ENCODE measurements around the gene PNMT. TPM values are rescaled to one million over a fixed set of nuclear protein-coding genes. Genes with fewer than 3 reads are reported as not detected.

Gene PNMT
- polyA plus RNA-seq, 4 donors: 1.4 to 7.8 (median 4.9) TPM

GRCh38 chr17:39647256-39647655, 21.0 kb upstream of the PNMT start:
- H3K4me3 ChIP-seq (ENCODE audit: low read depth in 1 of 3, low read length in 3 of 3): no peak overlapping the region
- no peak overlapping the region for H3K27ac ChIP-seq (ENCODE audit: low read depth in 1 of 3, low read length in 2 of 3)
- peaks cover 2 to 30% (median 6%) of the 10 kb centered on the region in 3 donors for H3K4me1 ChIP-seq (ENCODE audit: control insufficient read depth in 3 of 3, insufficient read depth in 2 of 3, low read depth in 1 of 3, low read length in 2 of 3)
- H3K9me3 ChIP-seq (ENCODE audit: control insufficient read depth in 2 of 2, insufficient read depth in 1 of 2, low read depth in 1 of 2, low read length in 1 of 2): no peaks in the 10 kb centered on the region
- H3K36me3 ChIP-seq (ENCODE audit: control insufficient read depth in 3 of 3, insufficient read depth in 2 of 3, low read depth in 1 of 3, low read length in 3 of 3): peaks cover 0 to 61% (median 0%) of the 10 kb centered on the region in 3 donors
- FAIRE-seq (no peak), DNase-seq (no peak)
- H3K27me3 ChIP-seq (ENCODE audit: control insufficient read depth in 3 of 3, insufficient read depth in 3 of 3, low read length in 3 of 3): no peaks in the 10 kb centered on the region
- 81 to 88% (median 82%) methylated on average over 5 of the region's 5 CpGs for WGBS, 3 donors

GRCh38 chr17:39648616-39649366, 19.5 kb upstream of the PNMT start:
- 53 to 79% (median 71%) methylated on average over 15 of the region's 15 CpGs for WGBS, 3 donors
- H3K27ac ChIP-seq (ENCODE audit: low read depth in 1 of 3, low read length in 2 of 3): no peak overlapping the region
- no peak for FAIRE-seq

GRCh38 chr17:39650121-39650579, 18.1 kb upstream of the PNMT start:
- 89 to 96% (median 89%) methylated on average over 11 of the region's 11 CpGs for WGBS, 3 donors
- Histone ChIP-seq H3K4me3 (ENCODE audit: low read depth in 1 of 3, low read length in 3 of 3) (no peak overlapping the region), H3K4me1 (ENCODE audit: control insufficient read depth in 3 of 3, insufficient read depth in 2 of 3, low read depth in 1 of 3, low read length in 2 of 3) (peaks cover 2 to 39% (median 4%) of the 10 kb centered on the region in 3 donors), H3K36me3 (ENCODE audit: control insufficient read depth in 3 of 3, insufficient read depth in 2 of 3, low read depth in 1 of 3, low read length in 3 of 3) (peaks cover 0 to 57% (median 0%) of the 10 kb centered on the region in 3 donors), H3K9me3 (ENCODE audit: control insufficient read depth in 2 of 2, insufficient read depth in 1 of 2, low read depth in 1 of 2, low read length in 1 of 2) (no peaks in the 10 kb centered on the region), H3K27ac (ENCODE audit: low read depth in 1 of 3, low read length in 2 of 3) (no peak overlapping the region), H3K27me3 (ENCODE audit: control insufficient read depth in 3 of 3, insufficient read depth in 3 of 3, low read length in 3 of 3) (no peaks in the 10 kb centered on the region)
- FAIRE-seq (no peak), DNase-seq (no peak)

More at GRCh38 chr17:39648616-39649366, 19.5 kb upstream of the PNMT start:
- Histone ChIP-seq H3K4me3 (ENCODE audit: low read depth in 1 of 3, low read length in 3 of 3) (no peak overlapping the region), H3K27me3 (ENCODE audit: control insufficient read depth in 3 of 3, insufficient read depth in 3 of 3, low read length in 3 of 3) (no peaks in the 10 kb centered on the region), H3K9me3 (ENCODE audit: control insufficient read depth in 2 of 2, insufficient read depth in 1 of 2, low read depth in 1 of 2, low read length in 1 of 2) (no peaks in the 10 kb centered on the region), H3K36me3 (ENCODE audit: control insufficient read depth in 3 of 3, insufficient read depth in 2 of 3, low read depth in 1 of 3, low read length in 3 of 3) (peaks cover 0 to 54% (median 0%) of the 10 kb centered on the region in 3 donors), H3K4me1 (ENCODE audit: control insufficient read depth in 3 of 3, insufficient read depth in 2 of 3, low read depth in 1 of 3, low read length in 2 of 3) (peaks cover 2 to 42% (median 4%) of the 10 kb centered on the region in 3 donors)
- peak in 1 of 2 donors; percentile 35 for DNase-seq

- peak; percentile 59 to 64 for DNase-seq
- 23 to 48% (median 39%) methylated on average over 8 of the region's 8 CpGs for WGBS, 3 donors
Observed at GRCh38 chr17:39651923-39652586, 16.2 kb upstream of the PNMT start.

GRCh38 chr17:39652587-39653315, 15.5 kb upstream of the PNMT start:
- no peak overlapping the region for H3K4me3 ChIP-seq (ENCODE audit: low read depth in 1 of 3, low read length in 3 of 3)
- 22 to 47% (median 40%) methylated on average over 7 of the region's 7 CpGs for WGBS, 3 donors
- FAIRE-seq: no peak
- H3K36me3 ChIP-seq (ENCODE audit: control insufficient read depth in 3 of 3, insufficient read depth in 2 of 3, low read depth in 1 of 3, low read length in 3 of 3): peaks cover 0 to 64% (median 6%) of the 10 kb centered on the region in 3 donors
- no peaks in the 10 kb centered on the region for H3K9me3 ChIP-seq (ENCODE audit: control insufficient read depth in 2 of 2, insufficient read depth in 1 of 2, low read depth in 1 of 2, low read length in 1 of 2)
- peak overlapping the region in 2 of 3 donors; percentile 49 to 75 for H3K27ac ChIP-seq (ENCODE audit: low read depth in 1 of 3, low read length in 2 of 3)
- no peaks in the 10 kb centered on the region for H3K27me3 ChIP-seq (ENCODE audit: control insufficient read depth in 3 of 3, insufficient read depth in 3 of 3, low read length in 3 of 3)
- DNase-seq: peak in 1 of 2 donors; percentile 51
- H3K4me1 ChIP-seq (ENCODE audit: control insufficient read depth in 3 of 3, insufficient read depth in 2 of 3, low read depth in 1 of 3, low read length in 2 of 3): peaks cover 2 to 35% (median 4%) of the 10 kb centered on the region in 3 donors

More at GRCh38 chr17:39651923-39652586, 16.2 kb upstream of the PNMT start:
- H3K4me3 ChIP-seq (ENCODE audit: low read depth in 1 of 3, low read length in 3 of 3): no peak overlapping the region
- FAIRE-seq: no peak
- peaks cover 0 to 62% (median 5%) of the 10 kb centered on the region in 3 donors for H3K36me3 ChIP-seq (ENCODE audit: control insufficient read depth in 3 of 3, insufficient read depth in 2 of 3, low read depth in 1 of 3, low read length in 3 of 3)
- H3K4me1 ChIP-seq (ENCODE audit: control insufficient read depth in 3 of 3, insufficient read depth in 2 of 3, low read depth in 1 of 3, low read length in 2 of 3): peaks cover 2 to 35% (median 4%) of the 10 kb centered on the region in 3 donors
- peak overlapping the region in 2 of 3 donors; percentile 49 to 75 for H3K27ac ChIP-seq (ENCODE audit: low read depth in 1 of 3, low read length in 2 of 3)
- H3K9me3 ChIP-seq (ENCODE audit: control insufficient read depth in 2 of 2, insufficient read depth in 1 of 2, low read depth in 1 of 2, low read length in 1 of 2): no peaks in the 10 kb centered on the region
- no peaks in the 10 kb centered on the region for H3K27me3 ChIP-seq (ENCODE audit: control insufficient read depth in 3 of 3, insufficient read depth in 3 of 3, low read length in 3 of 3)

GRCh38 chr17:39653316-39653661, 15.0 kb upstream of the PNMT start:
- Histone ChIP-seq H3K4me1 (ENCODE audit: control insufficient read depth in 3 of 3, insufficient read depth in 2 of 3, low read depth in 1 of 3, low read length in 2 of 3) (peaks cover 2 to 33% (median 4%) of the 10 kb centered on the region in 3 donors), H3K4me3 (ENCODE audit: low read depth in 1 of 3, low read length in 3 of 3) (no peak overlapping the region), H3K27ac (ENCODE audit: low read depth in 1 of 3, low read length in 2 of 3) (peak overlapping the region in 1 of 3 donors; percentile 49), H3K36me3 (ENCODE audit: control insufficient read depth in 3 of 3, insufficient read depth in 2 of 3, low read depth in 1 of 3, low read length in 3 of 3) (peaks cover 0 to 69% (median 9%) of the 10 kb centered on the region in 3 donors), H3K9me3 (ENCODE audit: control insufficient read depth in 2 of 2, insufficient read depth in 1 of 2, low read depth in 1 of 2, low read length in 1 of 2) (no peaks in the 10 kb centered on the region), H3K27me3 (ENCODE audit: control insufficient read depth in 3 of 3, insufficient read depth in 3 of 3, low read length in 3 of 3) (no peaks in the 10 kb centered on the region)
- FAIRE-seq (no peak), DNase-seq (peak in 1 of 2 donors; percentile 9)
- 58 to 77% (median 73%) methylated on average over 11 to 12 of the region's 12 CpGs for WGBS, 3 donors

- Histone ChIP-seq H3K36me3 (ENCODE audit: control insufficient read depth in 3 of 3, insufficient read depth in 2 of 3, low read depth in 1 of 3, low read length in 3 of 3) (peaks cover 0 to 71% (median 12%) of the 10 kb centered on the region in 3 donors), H3K4me3 (ENCODE audit: low read depth in 1 of 3, low read length in 3 of 3) (no peak overlapping the region), H3K27me3 (ENCODE audit: control insufficient read depth in 3 of 3, insufficient read depth in 3 of 3, low read length in 3 of 3) (no peaks in the 10 kb centered on the region), H3K9me3 (ENCODE audit: control insufficient read depth in 2 of 2, insufficient read depth in 1 of 2, low read depth in 1 of 2, low read length in 1 of 2) (no peaks in the 10 kb centered on the region), H3K4me1 (ENCODE audit: control insufficient read depth in 3 of 3, insufficient read depth in 2 of 3, low read depth in 1 of 3, low read length in 2 of 3) (peaks cover 2 to 28% (median 4%) of the 10 kb centered on the region in 3 donors), H3K27ac (ENCODE audit: low read depth in 1 of 3, low read length in 2 of 3) (no peak overlapping the region)
- peak; percentile 74 to 76 for DNase-seq
- 50 to 63% (median 50%) methylated on average over 14 of the region's 14 CpGs for WGBS, 3 donors
- FAIRE-seq: no peak
Observed at GRCh38 chr17:39653662-39654331, 14.5 kb upstream of the PNMT start.

Data from small intestine (tissue), 7 donors.